Activated T-helper 9 cell treated with anti-CD3 and anti-CD28 coated beads, Interleukin-2, amount 50 U/mL, for 16 hours (primary cell): ENCODE results near the gene C16orf89.

ENCODE experiments used
- DNase-seq: peaks from one replicate; pipeline ENCODE4 v3.0.0-alpha.2; 2020; ENCODE audit warnings: low read depth

C16orf89 gene

DNA sequence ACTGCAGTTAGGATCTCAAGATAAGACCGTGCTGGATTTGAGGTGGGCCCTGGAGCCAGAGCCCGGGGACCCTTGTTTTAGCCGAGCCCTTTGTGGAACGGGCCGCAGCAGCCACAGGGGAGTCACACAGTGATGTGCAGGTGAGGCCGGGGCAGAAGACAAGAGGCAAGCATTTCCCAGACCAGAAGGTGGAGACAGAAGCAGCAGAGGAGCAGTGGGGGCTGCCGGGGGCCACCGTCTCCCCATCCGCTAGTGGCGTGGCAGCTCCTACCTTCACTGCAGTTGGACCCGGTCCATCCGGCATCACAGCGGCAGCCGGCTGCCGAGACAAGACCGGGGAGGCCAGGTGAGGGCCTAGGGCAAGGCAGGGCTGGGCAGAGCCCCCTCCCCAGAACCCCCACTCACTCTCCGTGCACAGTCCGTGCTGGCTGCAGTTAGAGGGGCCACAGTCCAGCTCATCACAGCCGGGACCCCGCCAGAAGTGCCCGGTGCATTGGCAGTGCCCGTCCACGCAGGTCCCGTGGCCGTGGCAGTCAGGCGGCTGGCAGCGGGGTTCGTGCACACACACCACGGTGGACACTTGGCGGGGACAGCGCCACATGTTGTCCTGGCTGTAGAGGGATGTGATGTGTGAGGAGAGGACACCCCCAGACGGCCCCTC, 38.1 kb downstream of the C16orf89 start:
- DNase-seq, result no peak

DNA sequence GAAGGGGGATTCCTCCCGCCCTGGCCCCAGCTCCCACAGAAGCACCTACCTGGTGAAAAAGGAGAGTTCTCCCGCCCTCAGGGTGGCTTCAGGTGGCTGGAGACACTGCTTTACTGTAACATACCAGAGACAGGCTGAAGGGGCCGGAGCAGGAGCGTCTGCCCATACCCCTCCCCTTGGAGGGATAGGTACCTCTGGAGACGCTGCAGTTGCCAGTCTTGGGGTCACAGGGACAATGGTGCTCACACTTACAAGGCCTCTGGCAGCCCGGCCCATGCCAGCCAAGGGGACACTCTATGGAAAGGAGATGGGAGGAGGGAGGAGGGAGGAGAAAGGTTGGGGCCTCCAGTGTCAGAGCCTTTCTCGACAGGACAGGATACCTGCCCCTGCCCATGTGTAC, 38.7 kb downstream of the C16orf89 start:
- no peak for DNase-seq

- DNase-seq, result no peak
These were observed 39.1 kb downstream of the C16orf89 start for GRCh38 chr16:5026664-5027063.

- DNase-seq, result no peak
These were observed 40.6 kb downstream of the C16orf89 start for GRCh38 chr16:5025171-5025632.

DNA sequence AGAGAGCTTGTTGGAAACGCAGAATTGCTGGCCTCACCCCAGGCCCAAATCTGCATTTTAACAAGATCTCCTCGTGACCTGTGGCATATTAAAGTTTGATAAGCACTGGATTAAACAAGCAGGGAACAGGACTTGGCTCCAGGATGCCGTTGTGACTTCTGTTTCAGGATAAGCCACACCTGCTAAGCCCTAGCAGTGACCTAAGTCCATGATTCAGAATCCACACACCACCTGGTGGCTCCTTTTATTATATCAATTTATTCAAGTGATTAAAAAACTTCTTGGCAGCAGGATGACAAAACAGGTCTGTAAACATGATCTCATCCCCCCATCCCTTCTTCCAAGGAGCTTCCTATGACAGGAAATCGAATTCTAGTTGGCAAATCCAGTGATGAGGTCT, 41.1 kb downstream of the C16orf89 start:
- DNase-seq, result no peak

DNA sequence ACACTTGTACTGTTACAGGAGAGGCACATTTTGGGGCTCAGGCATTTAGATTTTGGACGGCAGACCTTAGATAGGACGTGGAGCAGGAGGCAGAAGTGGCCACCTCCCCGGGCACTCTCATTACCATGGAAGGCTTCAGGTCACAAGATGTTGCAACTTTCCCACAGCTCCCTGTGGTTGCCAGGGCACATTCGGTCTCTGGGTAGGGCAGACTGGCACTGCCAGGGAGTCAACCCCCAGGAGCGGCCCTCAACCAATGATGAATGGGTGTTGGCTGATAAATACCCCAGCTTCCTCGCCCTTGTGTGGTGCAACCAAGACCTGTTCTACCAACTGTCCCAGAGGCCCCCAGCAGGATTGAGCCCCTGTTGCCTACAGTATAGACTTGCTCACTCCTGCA, 43.2 kb downstream of the C16orf89 start:
- DNase-seq, result no peak

- DNase-seq, result no peak
These were observed 45.2 kb downstream of the C16orf89 start for GRCh38 chr16:5020551-5020950.

DNA sequence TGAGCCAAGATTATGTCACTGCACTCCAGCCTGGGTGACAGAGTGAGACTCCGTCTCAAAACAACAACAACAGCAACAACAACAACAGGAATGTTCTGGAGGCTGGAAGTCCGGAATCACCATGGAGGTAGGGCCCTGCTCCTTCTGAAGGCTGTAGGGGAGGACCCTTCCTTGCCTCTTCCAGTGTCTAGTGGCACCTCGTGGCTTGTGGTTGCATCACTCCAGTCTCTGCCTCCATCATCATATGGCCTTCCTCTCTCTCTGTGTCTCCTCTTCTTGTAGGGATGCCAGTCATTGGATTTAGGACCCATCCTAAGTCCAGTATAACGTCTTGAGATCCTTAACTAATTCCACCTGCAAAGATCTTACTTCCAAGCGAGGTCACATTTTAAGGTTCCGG, 46.0 kb downstream of the C16orf89 start:
- DNase-seq, result no peak

DNA sequence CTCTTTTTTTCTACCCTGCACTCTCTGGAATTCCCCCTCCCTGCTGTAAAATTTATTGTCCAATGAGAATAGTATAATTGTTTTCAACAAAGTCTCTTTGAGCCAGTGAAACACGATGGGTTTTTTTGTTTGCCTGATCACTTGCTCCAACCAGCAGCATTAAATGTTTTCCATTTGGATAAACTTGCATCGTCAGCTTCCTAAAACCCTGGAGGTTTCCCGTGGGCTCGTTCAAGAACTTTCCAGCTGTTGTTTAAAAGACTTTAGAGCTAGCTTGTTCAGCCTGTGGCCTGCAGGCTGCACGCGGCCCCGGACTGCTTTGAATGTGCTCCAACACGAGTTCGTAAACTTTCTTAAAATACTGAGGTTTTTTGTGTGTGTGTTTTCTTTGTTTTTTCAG, 47.0 kb downstream of the C16orf89 start:
- DNase-seq, result no peak

DNA sequence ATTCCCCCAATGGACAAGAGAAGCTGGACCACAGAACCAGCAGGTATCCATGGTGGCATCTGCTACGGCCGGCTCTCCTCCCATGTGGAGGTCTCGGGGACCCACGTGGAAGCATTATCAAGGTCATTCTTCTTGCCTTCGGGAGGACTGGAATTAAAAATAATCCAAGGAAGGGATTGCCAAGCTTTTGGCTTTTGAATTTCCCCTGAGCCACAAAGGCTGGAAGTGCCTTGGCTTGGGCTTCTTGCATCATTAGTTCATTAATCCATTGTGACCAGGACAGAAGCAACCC, 48.1 kb downstream of the C16orf89 start:
- DNase-seq, result no peak

- DNase-seq, result no peak
These were observed 48.6 kb downstream of the C16orf89 start for GRCh38 chr16:5016967-5017677.

- DNase-seq, result no peak
These were observed 49.9 kb downstream of the C16orf89 start for GRCh38 chr16:5015887-5016286.

DNA sequence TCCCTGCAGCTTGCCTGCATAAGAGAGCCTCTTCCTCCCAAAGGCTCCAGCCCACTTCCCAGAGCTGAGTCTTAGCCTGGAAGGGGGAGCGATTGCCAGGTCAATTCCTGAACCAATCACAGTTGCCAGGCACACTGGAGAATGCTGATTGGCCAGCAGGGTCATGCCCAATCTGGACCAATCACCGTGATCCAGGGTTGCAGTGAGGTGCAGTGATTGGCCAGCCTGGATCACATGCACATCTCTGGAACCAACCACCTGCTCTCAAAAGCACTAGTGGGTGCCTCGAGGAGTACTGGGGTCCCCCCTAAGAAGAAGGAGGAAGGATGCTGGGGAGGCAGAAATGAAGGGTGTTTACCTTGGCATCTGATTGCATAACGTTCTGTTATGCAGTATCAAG, 50.4 kb downstream of the C16orf89 start:
- no peak for DNase-seq

GRCh38 chr16:5012887-5013286, 52.9 kb downstream of the C16orf89 start:
- DNase-seq, result no peak

DNA sequence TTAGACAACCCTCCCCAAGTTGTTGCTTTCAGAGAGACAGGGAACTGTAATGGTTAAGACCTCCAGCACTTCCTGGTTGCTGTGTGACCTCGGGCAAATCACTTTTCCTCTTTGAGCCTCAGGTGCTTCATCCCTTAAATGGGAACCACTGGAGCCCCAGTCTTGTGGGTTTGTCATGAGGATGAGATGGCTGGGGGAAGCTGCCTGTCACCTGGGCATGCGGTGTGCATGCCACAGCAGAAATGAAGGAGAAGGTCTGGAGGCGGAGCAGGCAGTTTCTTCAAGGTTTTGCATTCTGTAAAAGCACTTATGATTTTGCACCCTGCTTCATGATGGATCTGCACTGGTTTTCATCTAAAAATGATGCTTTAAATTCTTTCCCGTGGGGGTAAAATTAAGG, 54.1 kb downstream of the C16orf89 start:
- no peak for DNase-seq

- no peak for DNase-seq
These were observed 55.0 kb downstream of the C16orf89 start for GRCh38 chr16:5010576-5011329.

- no peak for DNase-seq
These were observed 57.4 kb downstream of the C16orf89 start for GRCh38 chr16:5008311-5008731.

GRCh38 chr16:5007256-5007655, 58.5 kb downstream of the C16orf89 start:
- DNase-seq, result no peak

DNA sequence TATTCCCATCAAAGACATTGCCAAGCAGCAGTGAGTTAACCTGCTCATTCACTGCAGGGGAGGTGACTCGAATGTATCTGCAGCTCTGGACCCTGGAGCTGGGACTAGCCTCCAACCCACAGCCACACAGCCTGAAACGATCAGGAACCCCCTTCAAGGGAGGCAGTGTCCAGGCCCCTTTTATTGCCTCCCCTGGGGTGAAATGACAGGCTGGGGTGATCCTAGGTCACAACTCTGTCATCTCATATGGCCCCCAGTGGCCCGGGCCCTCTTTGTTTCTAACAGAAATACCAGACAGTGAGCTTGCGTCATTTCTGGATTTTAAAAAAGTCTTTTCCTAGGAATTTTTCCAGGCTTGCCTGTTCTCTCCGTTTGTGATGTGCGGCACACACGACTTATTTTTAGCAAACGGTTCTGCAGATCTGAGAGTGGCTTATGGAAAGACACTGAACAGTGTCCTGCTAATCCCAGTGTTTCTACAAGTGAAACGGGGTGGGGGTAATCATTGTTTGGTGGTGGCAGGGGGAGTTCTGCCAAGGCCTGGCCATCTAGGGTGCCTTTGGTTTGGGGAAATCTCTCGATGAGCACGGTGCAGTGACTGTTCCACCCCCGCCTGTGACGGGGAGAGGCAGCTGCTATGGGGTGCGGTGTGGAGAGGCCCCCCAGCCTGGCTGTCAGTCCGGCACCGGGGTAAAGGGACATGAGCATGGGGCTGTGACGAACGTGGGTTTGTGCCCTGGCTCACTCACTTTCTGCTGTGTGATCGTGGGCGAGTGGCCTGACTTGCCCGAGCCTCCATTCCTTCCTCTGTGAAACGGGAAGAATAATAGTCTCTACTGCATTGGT, 59.2 kb downstream of the C16orf89 start:
- no peak for DNase-seq

DNA sequence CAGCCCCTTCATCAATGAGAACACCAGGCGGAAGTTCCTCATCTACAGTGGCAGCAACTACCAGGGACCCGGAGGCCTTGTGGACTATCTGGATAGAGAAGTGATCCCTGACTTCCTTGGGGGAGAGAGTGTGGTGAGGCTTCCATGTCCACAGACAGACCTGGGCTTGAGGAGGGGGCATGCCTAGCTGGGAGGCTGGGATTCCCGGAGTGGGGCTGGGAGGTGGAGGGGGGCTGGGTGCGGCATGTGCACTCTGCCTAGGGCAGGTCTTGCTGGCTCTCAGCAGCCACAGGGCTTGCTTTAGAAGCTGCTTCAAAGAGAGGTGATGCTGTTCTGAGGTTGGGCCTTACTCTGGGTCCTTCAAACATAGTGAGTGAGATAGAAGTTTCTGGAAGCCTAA, 59.8 kb downstream of the C16orf89 start:
- DNase-seq, result no peak

GRCh38 chr16:5004311-5004710, 61.4 kb downstream of the C16orf89 start:
- no peak for DNase-seq

- DNase-seq, result no peak
These were observed 61.9 kb downstream of the C16orf89 start for GRCh38 chr16:5003828-5004227.
